MCF 10A (cell line): ENCODE results near the gene ETV3. TPM values are rescaled to one million over a fixed set of nuclear protein-coding genes. Genes with fewer than 3 reads are reported as not detected.
"Not testable (repeated sequence)": the region's sequence is repeated elsewhere in the genome, so short reads cannot be mapped to it uniquely, and the experiment has no call there.

Source experiments
- BruUV-seq: library from RNA; stranded (reverse); fragments of 400-500 nt; replicated peaks from 2 replicates; lab custom pipeline; 2021; lab: Mats Ljungman, UMichigan
- CTCF ChIA-PET: fragments of 300-600 bp; sonication (Branson Sonifier 250); formaldehyde crosslinking; extraction: SDS; loops from one replicate; lab custom pipeline; 2021; ENCODE audit warnings: antibody characterized with exemption, inconsistent platforms; lab: Yijun Ruan, JAX
- POLR2A ChIA-PET: fragments of 300-600, 350-650 bp; sonication (Branson Sonifier 250); formaldehyde crosslinking; extraction: SDS; loops from one replicate; lab custom pipeline; 2020; ENCODE audit warnings: antibody characterized with exemption, inconsistent platforms; lab: Yijun Ruan, JAX
- DNase-seq: peaks from one replicate; pipeline ENCODE4 v3.0.0-alpha.2; 2018; ENCODE audit not compliant: unreplicated experiment
- H3K27ac Mint-ChIP-seq: one replicate; pipeline ENCODE4 v1.8.0; 2022; ENCODE audit warnings: mild to moderate bottlenecking, low read depth, mixed read lengths; ENCODE audit not compliant: unreplicated experiment
- H3K27me3 Mint-ChIP-seq: one replicate; pipeline ENCODE4 v1.8.0; 2022; ENCODE audit warnings: mixed read lengths; ENCODE audit not compliant: insufficient read depth, unreplicated experiment
- H3K36me3 Mint-ChIP-seq: one replicate; pipeline ENCODE4 v1.8.0; 2022; ENCODE audit warnings: mild to moderate bottlenecking, moderate library complexity, mixed read lengths; ENCODE audit not compliant: insufficient read depth, unreplicated experiment
- H3K4me1 Mint-ChIP-seq: one replicate; pipeline ENCODE4 v1.8.0; 2022; ENCODE audit warnings: mixed read lengths; ENCODE audit not compliant: insufficient read depth, unreplicated experiment
- H3K4me3 Mint-ChIP-seq: one replicate; pipeline ENCODE4 v1.8.0; 2022; ENCODE audit warnings: mild to moderate bottlenecking, moderate library complexity, mixed read lengths; ENCODE audit not compliant: unreplicated experiment
- H3K9me3 Mint-ChIP-seq: one replicate; pipeline ENCODE4 v1.8.0; 2022; ENCODE audit warnings: mixed read lengths; ENCODE audit not compliant: unreplicated experiment
- CTCF ChIP-seq: fragments of 200-600 bp; IDR thresholded peaks from one replicate; pipeline ENCODE4 v1.8.0; 2022; ENCODE audit warnings: antibody characterized with exemption, mild to moderate bottlenecking; ENCODE audit not compliant: unreplicated experiment
- intact Hi-C: fragments of 100-400 bp; cut with micrococcal nuclease; formaldehyde crosslinking; loops from 2 replicates; pipeline ENCODE4 v1.14.1; 2022
- total RNA-seq: library from RNA; stranded (reverse); gene quantifications from 2 replicates; pipeline ENCODE4 v1.2.3, GENCODE V29; 2022

Gene ETV3
- total RNA-seq, 1 experiment from 2014 or later = 28.6 TPM

GRCh38 chr1:157099633-157100009 is 38.6 kb downstream of the ETV3 start, which contains the start of gene ETV3L:
Gene ETV3L (minus strand): TSS chr1:157099808. CDS start chr1:157099523, 285 bp downstream.
- Mint-ChIP-seq H3K9me3 (no peaks in the 10 kb centered on the region), H3K27ac (no peak within 1 kb of the TSS), H3K27me3 (peaks cover 27% of the 10 kb centered on the region), H3K36me3 (no peaks in the 10 kb centered on the region), H3K4me1 (no peaks in the 10 kb centered on the region), H3K4me3 (no peak within 1 kb of the TSS)
- TF ChIP-seq CTCF = no peak
- no TSS peak for BruUV-seq
- CTCF ChIA-PET = interaction anchor here (7.9 to 11.2 kb wide), 2 partner anchors 12 to 57 kb away, joined by 123 to 125 read pairs; no protein-coding TSS in a partner anchor
- DNase-seq = no peak
- intact Hi-C loops = no loop called here
- POLR2A ChIA-PET = no interaction called here

- BruUV-seq, POLR2A ChIA-PET, H3K9me3 Mint-ChIP-seq, H3K36me3 Mint-ChIP-seq, H3K4me1 Mint-ChIP-seq, H3K4me3 Mint-ChIP-seq, intact Hi-C loops, DNase-seq, H3K27ac Mint-ChIP-seq: not testable (repeated sequence)
- peaks cover 22% of the 10 kb centered on the region for H3K27me3 Mint-ChIP-seq
- CTCF ChIA-PET = interaction anchor here (0.7 to 11.2 kb wide), 4 partner anchors 12 to 398 kb away, joined by 3 to 125 read pairs (median 64); no protein-coding TSS in a partner anchor
Measured at GRCh38 chr1:157098987-157099632, 39.1 kb downstream of the ETV3 start.

GRCh38 chr1:157098519-157098918 is 39.7 kb downstream of the ETV3 start:
- TF ChIP-seq CTCF = no peak
- no peak overlapping the region for H3K27ac Mint-ChIP-seq
- intact Hi-C loops = no loop called here
- ChIA-PET POLR2A (no interaction called here), CTCF (interaction anchor here (0.7 to 11.2 kb wide), 5 partner anchors 11 to 398 kb away, joined by 3 to 125 read pairs (median 4); no protein-coding TSS in a partner anchor)
- DNase-seq = no peak
- BruUV-seq = no TSS peak
- H3K27me3 Mint-ChIP-seq = peaks cover 16% of the 10 kb centered on the region
- no peaks in the 10 kb centered on the region for H3K36me3 Mint-ChIP-seq
- no peak overlapping the region for H3K4me3 Mint-ChIP-seq
- H3K9me3 Mint-ChIP-seq = no peaks in the 10 kb centered on the region
- no peaks in the 10 kb centered on the region for H3K4me1 Mint-ChIP-seq

GRCh38 chr1:157097692-157098091 is 40.5 kb downstream of the ETV3 start:
- no peak for DNase-seq
- ChIA-PET POLR2A (interaction anchor here (0.7 kb wide), 2 partner anchors 29 to 1167 kb away, joined by 3 read pairs; no protein-coding TSS in a partner anchor), CTCF (interaction anchor here (0.7 to 11.2 kb wide), 5 partner anchors 10 to 398 kb away, joined by 3 to 125 read pairs (median 4); no protein-coding TSS in a partner anchor)
- BruUV-seq = no TSS peak
- H3K27ac Mint-ChIP-seq = no peak overlapping the region
- no peak for TF ChIP-seq CTCF
- H3K4me1 Mint-ChIP-seq = no peaks in the 10 kb centered on the region
- H3K27me3 Mint-ChIP-seq = peaks cover 8% of the 10 kb centered on the region
- no peak overlapping the region for H3K4me3 Mint-ChIP-seq
- no peaks in the 10 kb centered on the region for H3K9me3 Mint-ChIP-seq
- intact Hi-C loops = no loop called here
- no peaks in the 10 kb centered on the region for H3K36me3 Mint-ChIP-seq
